NCI-H345 treated with DMSO at 0.1 percent for 48 hours (cell line): ENCODE results near the gene NPAS3.
A peak's percentile ranks its signal among the peaks of the same experiment; 100 is the strongest.

Experiments
- DNase-seq: peaks from one replicate; lab custom pipeline; 2025; ENCODE audit not compliant: unreplicated experiment; lab: John Stamatoyannopoulos, UW

NPAS3 gene

DNA sequence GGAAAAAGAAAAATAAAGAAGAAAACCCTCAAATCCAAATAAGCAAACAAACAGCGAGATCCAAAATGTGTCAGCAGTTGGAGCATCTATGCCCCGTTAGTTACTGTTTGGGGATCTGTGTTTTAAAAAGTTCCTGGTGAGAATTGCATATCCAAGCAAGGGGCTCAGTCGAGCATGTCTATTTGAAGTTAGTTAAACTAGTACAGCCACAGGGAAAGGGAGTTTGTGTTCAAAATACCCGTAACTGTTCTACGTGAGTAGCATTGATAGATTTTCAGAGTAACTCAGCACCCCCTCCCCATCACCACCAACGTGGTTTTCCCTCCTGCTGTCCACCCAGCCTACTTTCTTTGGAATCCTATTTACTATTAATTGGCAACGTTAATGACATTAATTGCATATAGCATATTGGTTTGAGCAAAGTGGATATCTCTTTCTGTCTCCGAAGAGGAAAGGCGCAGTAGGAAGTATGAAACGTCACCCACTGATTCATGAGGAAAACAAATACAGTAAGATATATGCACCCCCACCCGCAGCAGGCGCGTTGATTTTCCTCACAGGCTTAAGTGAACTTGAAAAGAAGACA lies 1.5 kb downstream of the NPAS3 start:
- DNase-seq, result peak; percentile 50

DNA sequence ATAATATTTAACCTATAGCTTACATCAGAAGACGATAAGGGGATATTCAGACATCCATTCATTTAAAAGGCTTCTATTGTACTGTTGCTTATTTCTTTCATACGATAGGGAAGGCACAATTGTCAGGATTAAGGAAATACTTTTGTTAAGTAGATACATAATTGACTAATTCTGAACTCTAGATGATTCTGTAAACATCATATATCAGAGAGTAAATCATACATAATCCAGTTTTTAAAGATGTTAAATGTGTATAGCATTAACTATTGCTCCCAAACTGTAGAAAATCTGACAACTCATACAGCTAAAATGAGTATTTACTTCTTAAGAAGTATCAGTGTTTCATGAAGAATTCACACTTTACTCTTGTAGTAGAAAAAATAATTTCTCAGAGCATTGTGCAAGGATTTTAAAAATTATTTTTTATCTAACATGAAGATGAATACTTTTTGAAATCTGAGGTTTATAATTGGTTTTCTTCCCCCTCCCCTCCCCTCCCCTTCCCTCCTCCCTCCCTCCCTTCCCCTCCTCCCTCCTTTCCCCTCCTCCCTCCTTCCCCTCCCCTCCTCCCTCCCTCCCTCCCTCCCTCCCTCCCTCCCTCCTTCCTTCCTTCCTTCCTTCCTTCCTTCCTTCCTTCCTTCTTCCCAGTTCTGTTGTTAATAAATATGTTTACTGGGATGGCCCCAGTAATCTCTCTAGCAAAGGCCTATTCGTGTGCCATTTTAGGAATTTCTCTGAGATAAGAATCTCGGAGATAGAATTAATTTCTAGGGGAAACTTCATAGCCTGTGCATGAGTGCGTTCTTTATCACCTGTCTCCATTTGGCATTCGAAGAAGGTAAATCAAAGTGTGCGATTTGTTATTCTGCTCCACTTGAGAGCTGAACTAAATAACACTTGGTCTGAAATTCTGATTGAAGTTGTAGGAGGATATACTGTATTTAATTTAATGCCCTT lies 2.3 kb downstream of the NPAS3 start:
- DNase-seq, result no peak

DNA sequence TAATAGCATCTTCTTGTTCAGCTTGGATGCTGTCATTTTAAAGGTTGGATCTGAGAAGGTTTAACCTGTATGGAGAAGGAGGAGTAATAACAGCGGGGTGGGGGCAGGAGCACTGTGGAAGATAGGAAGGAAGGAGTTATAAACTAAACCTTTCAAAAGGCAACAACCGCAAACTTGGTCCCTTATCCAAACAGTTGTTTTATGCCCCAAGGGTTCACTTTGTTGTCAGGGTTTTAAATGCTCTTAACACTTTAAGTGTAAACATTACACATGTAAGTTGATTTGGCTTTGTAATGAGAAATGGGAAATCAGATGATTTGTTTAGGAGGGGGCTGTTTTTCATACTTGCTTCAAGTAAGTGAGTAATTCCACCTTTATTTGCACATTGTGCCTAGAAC lies 3.0 kb downstream of the NPAS3 start:
- DNase-seq, result no peak

DNA sequence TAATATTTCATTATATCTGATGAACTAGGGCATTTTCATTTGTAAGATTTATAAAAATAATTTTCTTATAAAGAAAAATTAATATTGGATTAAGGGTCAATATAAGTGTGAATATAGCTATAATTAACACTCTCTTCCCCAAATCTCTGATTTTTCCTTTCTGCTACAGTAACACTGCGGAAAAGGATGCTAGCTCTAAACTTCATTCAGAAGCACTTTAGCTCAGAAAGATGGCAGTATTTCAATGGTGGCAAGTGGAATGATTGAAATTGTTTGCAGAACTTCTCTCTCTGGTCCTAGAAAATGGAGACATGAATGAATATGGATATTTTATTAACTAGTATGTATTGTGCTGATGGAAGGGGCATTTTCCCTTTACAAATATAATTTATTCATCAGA lies 8.4 kb downstream of the NPAS3 start:
- DNase-seq, result no peak

DNA sequence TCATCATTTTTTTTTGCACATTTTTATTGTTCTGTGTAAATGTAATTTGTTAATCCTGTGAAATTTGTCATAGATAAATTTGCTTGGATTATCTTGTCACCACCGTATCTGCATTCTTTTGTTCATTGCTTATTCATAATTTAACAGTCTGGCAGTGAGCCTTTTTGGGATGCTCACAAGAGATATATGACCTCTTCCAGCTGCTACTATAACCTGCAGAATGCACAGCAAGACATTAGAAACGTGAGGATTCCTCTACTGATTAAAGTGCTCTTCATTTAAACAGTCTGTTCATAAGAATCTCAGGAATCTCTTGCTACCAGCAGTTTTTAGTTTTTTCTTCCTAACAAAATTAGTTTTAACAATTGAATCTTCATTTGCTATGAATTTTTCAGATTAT lies 9.1 kb downstream of the NPAS3 start:
- DNase-seq, result no peak

DNA sequence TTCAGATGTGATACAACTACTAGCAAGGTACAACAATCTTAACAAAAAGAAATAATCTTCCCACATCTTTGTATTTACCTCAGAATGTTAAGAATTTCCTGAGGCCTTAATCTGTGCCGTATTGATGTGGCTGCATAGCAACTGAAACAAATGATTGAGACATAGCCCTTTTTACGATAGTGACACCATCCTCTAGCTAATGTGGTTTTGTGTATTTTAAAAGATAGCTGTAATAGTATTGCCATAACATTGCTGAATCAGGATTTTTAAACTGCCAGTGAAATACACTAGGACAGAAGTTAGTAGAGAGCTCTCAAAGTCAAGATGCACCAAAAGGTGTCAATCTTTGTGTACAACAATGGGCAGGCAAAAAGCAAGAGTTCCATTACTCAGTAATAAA lies 11.9 kb downstream of the NPAS3 start:
- DNase-seq, result no peak

DNA sequence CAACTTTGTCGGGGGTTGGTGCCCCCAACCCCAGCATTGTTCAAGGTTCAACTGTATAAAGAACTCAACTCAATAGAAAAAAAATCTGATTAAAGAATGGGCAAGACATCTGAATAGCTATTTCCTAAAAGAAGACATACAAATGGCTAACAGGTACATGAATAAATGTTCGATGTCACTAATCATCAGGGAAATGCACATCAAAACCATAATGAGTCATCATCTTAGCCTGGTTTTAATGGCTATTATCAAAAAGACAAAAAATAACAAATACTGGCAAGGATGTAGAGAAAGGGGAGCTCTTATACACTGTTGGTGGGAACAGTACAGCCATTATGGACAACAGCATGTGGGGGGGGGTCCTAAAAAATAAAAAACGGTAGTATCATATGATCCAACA lies 28.7 kb downstream of the NPAS3 start:
- DNase-seq, result no peak

DNA sequence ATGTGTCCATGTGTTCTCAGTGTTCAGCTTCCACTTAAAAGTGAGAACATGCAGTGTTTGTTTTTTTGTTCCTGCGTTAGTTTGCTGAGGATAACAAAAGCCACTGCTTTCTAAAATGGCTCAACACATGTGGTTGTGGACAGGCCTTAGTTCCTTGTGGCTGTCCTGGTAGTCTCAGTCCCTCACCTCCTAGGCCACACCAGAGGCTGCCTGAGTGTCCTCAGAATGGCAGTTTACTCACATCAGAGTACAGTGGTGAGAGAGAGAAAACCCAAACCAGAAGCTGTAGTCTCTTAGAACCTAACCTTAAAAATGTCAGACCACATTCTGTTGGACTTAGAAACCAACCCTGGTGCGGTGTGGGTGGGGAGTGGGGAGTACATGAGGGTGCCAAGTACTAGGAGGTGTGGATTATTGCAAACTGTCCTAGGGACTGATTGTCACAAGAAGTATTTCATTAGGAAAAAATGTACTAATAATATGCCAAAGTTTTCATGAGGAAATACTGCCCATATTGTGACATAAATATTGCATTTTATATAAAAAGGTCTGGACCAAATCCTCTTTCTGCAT lies 30.4 kb downstream of the NPAS3 start:
- no peak for DNase-seq

DNA sequence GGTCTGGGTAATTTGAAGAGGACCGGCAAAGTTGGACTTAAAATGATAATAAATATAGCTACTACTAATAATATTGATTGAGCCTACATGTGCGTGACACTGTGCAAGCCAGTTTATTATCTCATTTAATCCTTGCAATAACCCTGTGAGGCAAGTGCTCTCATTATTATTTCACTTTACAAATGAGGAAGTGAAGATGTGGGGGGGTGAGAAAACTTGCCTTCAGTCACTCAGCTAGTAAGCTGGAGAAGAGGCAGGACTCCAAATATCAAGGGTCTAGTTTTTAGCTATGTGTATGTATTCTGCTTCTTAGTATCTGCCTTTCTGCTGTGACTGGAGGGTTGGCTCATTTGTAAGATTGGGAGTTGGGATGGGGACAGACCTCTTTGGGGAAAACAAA lies 39.2 kb downstream of the NPAS3 start:
- DNase-seq, result no peak

DNA sequence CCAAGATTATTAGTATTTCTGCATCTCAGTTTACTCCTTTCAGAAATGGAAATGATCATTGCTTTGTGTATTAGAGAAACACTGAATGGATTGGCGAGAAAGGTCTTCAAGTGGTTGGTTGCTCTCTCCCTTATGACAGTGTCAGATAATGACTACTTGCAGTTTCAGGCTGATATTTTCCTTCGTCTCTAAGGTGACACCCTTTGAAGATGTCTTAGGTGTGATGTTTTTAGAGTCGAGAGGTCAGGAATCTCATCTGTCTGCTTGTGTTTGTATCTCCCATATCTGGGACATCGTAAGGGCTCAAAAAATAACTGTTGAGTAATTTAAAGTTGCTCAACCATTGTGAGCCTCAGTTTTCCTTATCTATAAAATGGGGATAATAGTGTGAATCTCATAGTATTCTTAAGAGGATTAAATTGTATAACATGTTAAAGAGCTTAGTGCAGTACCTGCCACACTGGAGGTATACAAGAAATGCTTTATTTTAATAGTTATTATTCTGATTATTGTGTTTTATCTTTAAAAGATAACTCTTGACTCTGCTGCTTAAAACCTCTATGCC lies 40.1 kb downstream of the NPAS3 start:
- no peak for DNase-seq

DNA sequence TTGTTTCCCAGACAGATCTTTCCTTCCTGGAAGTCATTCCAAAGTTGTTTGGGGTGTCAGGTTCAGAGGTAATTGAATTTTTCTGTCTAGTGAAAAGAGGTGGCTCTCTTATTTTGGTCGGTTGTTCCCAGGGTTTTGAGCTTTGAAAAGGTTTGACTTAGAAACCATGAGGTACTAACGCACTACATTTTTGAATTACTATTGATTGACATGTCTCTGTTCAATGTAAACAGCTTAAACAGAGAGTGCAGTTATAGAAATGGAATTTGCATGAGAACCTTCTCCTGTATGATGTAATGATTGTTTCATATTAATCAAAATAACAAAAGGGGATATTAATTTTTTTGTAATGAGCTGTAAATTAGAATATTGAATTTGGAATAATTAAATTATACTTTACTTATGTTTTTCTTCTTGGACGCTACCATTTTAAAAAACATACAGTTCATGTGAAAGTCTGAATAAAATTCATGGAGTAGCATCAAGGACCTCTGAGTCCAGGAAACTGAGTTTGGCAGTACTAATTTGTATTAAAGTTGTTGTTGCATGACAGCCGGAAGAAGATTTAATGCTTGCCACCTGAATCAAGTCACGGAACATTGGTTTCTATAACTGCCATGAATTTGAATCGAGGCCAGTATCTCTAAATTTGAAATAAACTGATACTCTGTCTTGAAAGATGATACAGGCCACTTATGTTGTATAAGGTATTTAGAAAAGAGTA lies 41.7 kb downstream of the NPAS3 start:
- DNase-seq, result no peak

DNA sequence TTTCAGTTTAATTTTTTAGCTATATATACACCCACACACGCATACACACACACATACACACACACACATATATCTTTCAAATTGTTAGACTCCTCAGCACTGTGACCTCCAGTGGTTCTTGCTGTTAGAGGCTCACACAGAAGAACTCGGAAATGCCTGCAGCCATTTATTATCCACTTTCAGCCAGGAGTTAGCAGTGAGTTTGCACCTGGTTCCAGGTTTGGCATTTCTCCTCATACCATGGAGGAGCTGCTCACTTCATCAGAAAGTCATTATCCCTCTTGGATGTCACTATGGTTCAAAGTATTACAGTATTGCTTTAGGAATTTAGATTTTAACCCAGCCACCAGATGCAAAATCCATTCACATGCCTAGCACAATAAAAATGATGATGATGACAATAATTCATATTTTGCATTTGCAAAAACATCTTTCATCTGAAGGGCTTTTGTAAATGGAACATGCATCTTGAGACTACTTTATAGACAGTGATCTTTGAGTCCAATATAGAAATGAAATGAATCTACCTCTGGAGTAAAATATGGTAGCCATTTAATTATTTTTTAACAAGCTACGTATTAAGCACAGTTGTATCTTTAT lies 42.3 kb downstream of the NPAS3 start:
- no peak for DNase-seq

DNA sequence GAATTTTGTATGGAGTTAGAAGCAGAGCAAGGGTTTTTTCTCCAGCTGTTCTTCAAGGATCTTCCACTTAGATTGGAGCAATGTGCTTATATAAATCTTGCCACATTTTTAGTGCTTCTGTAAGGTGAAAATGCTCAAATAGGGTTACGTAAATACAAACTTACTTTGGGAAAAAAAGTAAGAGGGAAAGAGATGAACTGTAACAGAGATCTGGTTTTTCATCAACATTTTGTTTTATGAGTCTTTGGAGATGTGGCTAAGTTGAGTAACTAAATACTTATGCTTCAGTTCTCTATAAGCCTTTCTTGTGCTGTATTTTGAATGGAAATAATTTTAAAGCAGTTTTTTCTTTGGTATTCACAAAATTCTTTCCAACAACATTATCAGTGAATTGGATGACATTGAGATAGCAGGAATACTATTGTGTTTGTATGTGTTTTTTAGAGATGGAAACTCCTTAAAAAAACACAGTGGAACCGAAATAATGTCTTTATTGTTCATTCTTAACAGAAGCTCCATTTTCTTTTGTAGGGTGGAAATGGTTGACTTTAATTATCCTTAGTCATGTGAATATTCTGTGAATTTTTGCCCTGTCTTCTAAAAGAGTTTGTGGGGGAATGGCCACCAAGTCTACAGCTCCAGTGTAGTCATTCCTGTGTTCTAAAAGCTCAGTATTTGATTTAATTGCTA lies 45.7 kb downstream of the NPAS3 start:
- DNase-seq, result no peak

DNA sequence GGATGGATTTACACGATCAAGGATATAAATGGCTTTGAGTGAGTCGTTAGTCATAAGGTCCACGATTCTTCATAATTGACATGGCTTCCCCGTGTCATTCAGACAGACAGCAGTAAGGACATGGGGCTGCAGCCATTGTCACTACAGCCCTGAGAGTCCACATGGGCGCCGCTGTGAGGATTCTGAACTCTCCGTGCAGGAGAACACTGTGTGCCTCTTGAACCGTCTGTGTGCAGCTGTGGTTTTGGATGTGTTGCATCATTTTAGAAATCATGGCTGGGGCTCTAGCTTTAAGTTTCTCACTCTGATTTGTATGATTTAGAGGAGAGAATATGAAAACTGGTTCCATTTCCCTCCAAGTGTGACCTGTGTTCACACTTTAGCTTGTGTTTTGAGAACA lies 47.2 kb downstream of the NPAS3 start:
- DNase-seq, result no peak

DNA sequence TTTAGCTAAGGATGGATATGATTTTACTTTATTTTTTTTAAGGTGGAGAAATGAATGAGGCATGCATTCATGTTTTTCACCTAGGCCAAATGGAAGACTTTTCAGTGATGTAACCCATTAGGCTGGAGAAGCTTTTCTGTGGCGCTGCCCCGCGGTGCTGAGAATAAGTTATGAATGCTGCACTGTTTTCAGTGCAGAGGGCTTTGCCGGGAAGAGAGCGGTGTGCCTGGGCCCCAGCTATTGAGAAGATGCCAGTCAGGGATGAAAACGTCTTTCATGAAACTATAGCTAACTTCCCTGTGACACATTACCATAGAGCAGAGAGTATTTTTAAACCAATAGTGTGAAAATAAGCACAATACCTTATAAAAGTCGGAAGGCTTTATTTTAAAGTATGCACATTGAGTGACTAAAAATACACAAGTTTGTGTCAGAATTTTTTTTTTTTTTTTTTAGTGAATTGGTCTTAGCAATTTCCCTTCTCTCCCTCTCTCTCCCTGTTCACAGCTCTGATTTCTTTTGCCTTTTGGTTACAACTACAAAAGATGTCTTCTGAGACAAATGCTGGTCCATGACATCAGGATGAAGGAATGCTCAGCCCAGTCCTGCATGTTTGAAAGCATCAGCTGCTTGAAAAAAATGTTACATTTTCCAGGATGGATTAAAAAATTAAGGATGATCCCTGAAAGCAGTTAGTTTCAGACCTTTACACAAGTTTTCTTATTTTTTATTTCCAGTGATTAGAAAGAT lies 48.3 kb downstream of the NPAS3 start:
- DNase-seq, result no peak

DNA sequence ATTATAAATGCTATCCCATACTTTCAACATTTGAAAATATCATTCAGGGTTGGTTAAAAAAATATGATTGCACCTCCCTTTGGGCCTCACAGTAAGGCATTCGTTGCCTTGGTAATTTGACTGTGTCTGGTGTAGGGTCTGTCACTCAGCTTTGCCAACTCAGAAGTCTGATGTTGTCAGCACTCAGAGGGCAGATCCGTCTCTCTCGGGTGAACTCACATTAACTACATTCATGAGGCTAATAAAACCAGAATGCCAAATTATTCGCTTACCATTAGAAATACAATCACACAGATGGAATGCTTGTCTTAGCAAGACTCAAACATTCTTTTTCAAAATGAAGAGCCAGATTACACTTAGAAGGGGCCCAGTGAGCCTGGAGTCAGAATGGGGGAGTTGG lies 53.0 kb downstream of the NPAS3 start:
- no peak for DNase-seq

DNA sequence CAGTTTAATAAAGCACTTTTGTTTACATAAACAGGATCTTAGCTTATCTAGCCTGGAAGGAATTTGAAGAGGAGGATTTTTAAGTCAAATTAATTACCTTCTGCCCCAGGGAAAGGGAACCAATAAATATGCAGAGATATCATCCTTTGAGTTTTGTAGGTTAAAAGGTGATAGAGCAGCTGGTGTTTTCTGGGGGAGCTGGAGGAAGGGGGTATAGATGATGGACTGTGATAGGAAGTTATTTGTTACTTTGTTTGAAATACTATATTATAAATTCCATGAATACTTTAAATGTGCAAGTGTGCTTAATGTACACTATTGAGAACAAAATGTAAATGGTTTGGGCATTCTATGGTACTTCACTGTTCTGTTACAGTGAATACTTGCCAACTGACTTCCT lies 55.2 kb downstream of the NPAS3 start:
- no peak for DNase-seq

DNA sequence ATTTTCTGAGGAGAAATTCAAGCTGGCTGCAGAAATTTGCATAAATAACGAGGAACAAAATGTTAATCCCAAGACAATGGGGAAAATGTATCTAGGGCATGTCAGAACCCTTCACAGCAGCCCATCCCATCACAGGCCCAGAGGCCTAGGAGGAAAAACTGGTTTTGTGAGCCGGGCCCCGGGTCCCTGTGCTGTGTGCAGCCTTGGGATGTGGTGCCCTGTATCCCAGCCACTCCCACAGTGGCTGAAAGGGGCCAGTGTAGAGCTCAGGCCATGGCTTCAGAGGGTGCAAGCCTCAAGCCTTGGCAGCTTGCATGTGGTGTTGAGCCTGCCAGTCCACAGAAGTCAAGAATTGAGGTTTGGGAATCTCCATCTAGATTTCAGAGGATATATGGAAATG lies 57.7 kb downstream of the NPAS3 start:
- no peak for DNase-seq

DNA sequence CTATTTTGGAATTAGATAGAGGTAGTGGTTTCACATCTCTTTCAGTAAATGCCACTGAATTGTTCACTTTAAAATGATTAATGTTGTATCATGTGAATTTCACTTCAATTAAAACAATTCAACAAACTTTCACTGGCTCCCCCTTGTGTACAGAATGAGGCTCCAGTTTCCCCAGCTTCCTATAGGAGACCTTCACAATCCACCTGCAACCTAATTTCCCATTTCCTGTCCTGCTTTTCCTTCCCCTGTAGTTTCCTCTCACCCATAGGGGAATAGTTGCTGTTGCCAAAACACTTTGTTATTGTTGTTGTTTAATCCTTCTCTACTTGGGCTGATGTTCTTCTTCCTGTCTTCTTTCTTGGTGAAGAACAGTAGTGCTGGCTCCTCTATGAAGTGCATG lies 59.8 kb downstream of the NPAS3 start:
- DNase-seq, result no peak

DNA sequence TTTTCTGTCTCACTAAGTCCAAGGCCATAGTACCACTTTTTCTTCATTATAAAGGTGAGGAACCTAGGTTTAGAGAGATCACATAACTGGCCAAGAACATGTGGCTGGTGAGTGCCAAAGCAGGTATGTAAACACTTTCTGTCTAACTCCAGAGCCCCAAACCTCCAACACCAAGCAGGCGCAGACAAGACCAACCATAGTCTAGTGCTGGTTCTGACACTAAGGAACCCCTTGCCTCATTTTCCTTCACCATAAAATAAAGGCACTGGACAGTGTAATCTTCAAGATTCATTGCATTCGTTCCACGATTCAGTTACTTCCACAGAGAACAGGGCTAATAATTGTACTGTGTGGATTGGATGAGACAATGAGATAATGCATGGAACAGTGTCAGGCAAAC lies 71.0 kb downstream of the NPAS3 start:
- no peak for DNase-seq
